HEK293 (cell line): ENCODE data around the gene ARHGEF28.

Experiments
- CTCF ChIA-PET: fragments of 350-600 bp; formaldehyde crosslinking; extraction: SDS; loops from one replicate; lab custom pipeline; 2021; ENCODE audit warnings: antibody characterized with exemption; lab: Yijun Ruan, JAX
- POLR2A ChIA-PET: fragments of 300-600 bp; formaldehyde crosslinking; extraction: SDS; loops from one replicate; lab custom pipeline; 2020; ENCODE audit warnings: antibody characterized with exemption, inconsistent platforms; lab: Yijun Ruan, JAX
- H3K27ac ChIP-seq: fragments of 200-500 bp; sonication (Bioruptor generic); 2 replicates; pipeline ENCODE4 v1.5.1; 2014; ENCODE audit warnings: low read depth, low read length, control low read depth, inconsistent platforms; ENCODE audit errors: extremely low read depth
- H3K36me3 ChIP-seq, 2 experiments: fragments of 200-500 bp in 1 of 2; sonication (Bioruptor generic) in 1 of 2; 1 replicate in 1 of 2; 2 replicates in 1 of 2; pipeline ENCODE4 v1.5.1; 2014 to 2017; ENCODE audit warnings: inconsistent platforms in 2 of 2, low read length in 2 of 2; ENCODE audit not compliant: control insufficient read depth in 2 of 2, insufficient read depth in 1 of 2
- H3K4me1 ChIP-seq: fragments of 200-500 bp; sonication (Bioruptor generic); 2 replicates; pipeline ENCODE4 v1.5.1; 2014; ENCODE audit warnings: mild to moderate bottlenecking, low read length, inconsistent platforms; ENCODE audit not compliant: control insufficient read depth, insufficient read depth
- H3K4me3 ChIP-seq: 2 replicates; pipeline ENCODE4 v1.5.1; 2011; ENCODE audit warnings: low read depth, mild to moderate bottlenecking, control low read depth, low read length, moderate library complexity
- H3K9me3 ChIP-seq: fragments of 200-500 bp; sonication (Bioruptor generic); 2 replicates; pipeline ENCODE4 v1.5.1; 2014; ENCODE audit warnings: low read depth, low read length, inconsistent platforms; ENCODE audit not compliant: control insufficient read depth, insufficient read depth
- HIC1 ChIP-seq: fragments of 450-650 bp; formaldehyde crosslinking; IDR thresholded peaks from 2 replicates; pipeline ENCODE4 v1.5.1; 2016; ENCODE audit warnings: missing biosample characterization, missing genetic modification characterization
- PATZ1 ChIP-seq: fragments of 450-650 bp; formaldehyde crosslinking; IDR thresholded peaks from 2 replicates; pipeline ENCODE4 v1.5.1; 2016; ENCODE audit warnings: missing biosample characterization, missing genetic modification characterization
- PRDM10 ChIP-seq: fragments of 450-650 bp; formaldehyde crosslinking; IDR thresholded peaks from 2 replicates; pipeline ENCODE4 v1.5.1; 2016; ENCODE audit warnings: missing biosample characterization, missing genetic modification characterization
- PRDM4 ChIP-seq: fragments of 450-650 bp; formaldehyde crosslinking; IDR thresholded peaks from 2 replicates; pipeline ENCODE4 v1.5.1; 2017; ENCODE audit warnings: missing biosample characterization, missing genetic modification characterization
- RBAK ChIP-seq: fragments of 450-650 bp; formaldehyde crosslinking; IDR thresholded peaks from 2 replicates; pipeline ENCODE4 v1.5.1; 2016; ENCODE audit warnings: missing biosample characterization, missing genetic modification characterization
- ZNF114 ChIP-seq: fragments of 450-650 bp; formaldehyde crosslinking; IDR thresholded peaks from 2 replicates; pipeline ENCODE4 v1.5.0; 2017; ENCODE audit warnings: missing biosample characterization, missing genetic modification characterization
- ZNF19 ChIP-seq: fragments of 450-650 bp; formaldehyde crosslinking; IDR thresholded peaks from 2 replicates; pipeline ENCODE4; 2016; ENCODE audit warnings: missing biosample characterization, missing genetic modification characterization, low read depth
- ZNF280D ChIP-seq: fragments of 450-650 bp; formaldehyde crosslinking; IDR thresholded peaks from 2 replicates; pipeline ENCODE4 v1.5.1; 2016; ENCODE audit warnings: missing biosample characterization, missing genetic modification characterization
- ZNF354C ChIP-seq: fragments of 450-650 bp; formaldehyde crosslinking; IDR thresholded peaks from 2 replicates; pipeline ENCODE4 v1.5.1; 2016; ENCODE audit warnings: missing biosample characterization, missing genetic modification characterization, low read depth, borderline replicate concordance
- ZNF362 ChIP-seq: fragments of 450-650 bp; formaldehyde crosslinking; IDR thresholded peaks from 2 replicates; pipeline ENCODE4 v1.5.1; 2016; ENCODE audit warnings: missing biosample characterization, missing genetic modification characterization
- ZNF416 ChIP-seq: fragments of 450-650 bp; formaldehyde crosslinking; IDR thresholded peaks from 2 replicates; pipeline ENCODE4 v1.5.1; 2016; ENCODE audit warnings: missing biosample characterization, missing genetic modification characterization
- ZNF660 ChIP-seq: fragments of 450-650 bp; IDR thresholded peaks from 2 replicates; pipeline ENCODE4 v1.5.1; 2018; ENCODE audit warnings: missing biosample characterization, mild to moderate bottlenecking, missing genetic modification characterization
- ZNF692 ChIP-seq: fragments of 450-650 bp; formaldehyde crosslinking; IDR thresholded peaks from 2 replicates; pipeline ENCODE4 v1.5.1; 2016; ENCODE audit warnings: missing biosample characterization, missing genetic modification characterization

ARHGEF28 gene

GRCh38 chr5:73912821-73913271 is 286.9 kb downstream of the ARHGEF28 start (continued):
- TF ChIP-seq ZNF692 = no peak
- TF ChIP-seq ZNF19 (tag by site-specific recombination) = no peak
- no peak for TF ChIP-seq ZNF280D (tag by site-specific recombination)
- TF ChIP-seq RBAK (tag by site-specific recombination) = no peak
- no peak for TF ChIP-seq ZNF354C (tag by site-specific recombination)
- no peak for TF ChIP-seq ZNF416 (tag by site-specific recombination)

- Histone ChIP-seq H3K9me3 (no peaks in the 10 kb centered on the region), H3K27ac (no peak overlapping the region), H3K36me3 (no peaks in the 10 kb centered on the region; a peak in 1 of 3 replicates), H3K4me3 (no peak overlapping the region), H3K4me1 (peaks cover 13% of the 10 kb centered on the region)
- CTCF ChIA-PET = interaction anchor here (2.3 kb wide), 1 partner anchor 11 kb away, joined by 7 read pairs; no protein-coding TSS in a partner anchor
- TF ChIP-seq ZNF362 (tag by site-specific recombination) (0 out of 2 replicates have a peak, but pooled peaks have one; percentile 17), PRDM10 (tag by site-specific recombination) (peak; percentile 43), RBAK (tag by site-specific recombination) (no peak), HIC1 (tag by site-specific recombination) (no peak), ZNF660 (tag by site-specific recombination) (no peak)
- POLR2A ChIA-PET = no interaction called here
Observed at GRCh38 chr5:73913971-73914370, 288.0 kb downstream of the ARHGEF28 start.

- no peak overlapping the region for H3K4me3 ChIP-seq
- POLR2A ChIA-PET = no interaction called here
- no peaks in the 10 kb centered on the region for H3K9me3 ChIP-seq
- peaks cover 13% of the 10 kb centered on the region for H3K4me1 ChIP-seq
- H3K36me3 ChIP-seq = no peaks in the 10 kb centered on the region; a peak in 1 of 3 replicates
- CTCF ChIA-PET = interaction anchor here (0.7 to 2.3 kb wide), 2 partner anchors 13 to 735 kb away, joined by 3 to 7 read pairs; no protein-coding TSS in a partner anchor
- H3K27ac ChIP-seq = no peak overlapping the region
- TF ChIP-seq PRDM4 (tag by site-specific recombination) (no peak), ZNF114 (tag by site-specific recombination) (no peak), ZNF660 (tag by site-specific recombination) (no peak), PATZ1 (tag by site-specific recombination) (no peak)
Observed at GRCh38 chr5:73915345-73915744, 289.3 kb downstream of the ARHGEF28 start.
